ENCODE results near the gene DHX30.
"Not testable (repeated sequence)": the region's sequence is repeated elsewhere in the genome, so short reads cannot be mapped to it uniquely, and the experiment has no call there.

Gene DHX30

GRCh38 chr3:47813551-47814177 lies 10.7 kb downstream of the DHX30 start:
- DNase-seq (ENCODE audit: low spot score) = no peak

GRCh38 chr3:47817609-47818008 lies 14.7 kb downstream of the DHX30 start:
- DNase-seq (ENCODE audit: low spot score) = no peak

- peak; percentile 70 for DNase-seq (ENCODE audit: low spot score)
Observed at GRCh38 chr3:47824541-47825473, 21.9 kb downstream of the DHX30 start.

DNA sequence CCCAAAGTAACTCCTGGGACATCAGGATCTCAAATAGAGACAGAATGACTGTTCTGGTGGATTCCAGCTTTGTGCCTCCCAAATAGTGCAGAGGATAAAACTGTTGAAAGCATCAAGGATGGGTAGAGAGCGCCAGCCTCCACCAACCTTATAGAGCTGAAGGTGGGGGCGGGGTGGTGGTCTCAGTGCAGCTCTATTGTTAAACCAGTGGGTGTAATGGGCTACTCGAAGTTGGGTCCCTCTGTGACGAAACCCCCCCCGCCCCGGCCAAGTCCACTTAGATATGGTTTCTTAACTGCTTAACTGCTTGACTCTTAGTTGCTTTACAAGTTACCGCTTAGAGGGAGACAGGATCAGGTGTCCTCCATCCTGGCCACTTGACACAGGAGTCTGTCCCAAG lies 22.7 kb downstream of the DHX30 start:
- no peak for DNase-seq (ENCODE audit: low spot score)

DNA sequence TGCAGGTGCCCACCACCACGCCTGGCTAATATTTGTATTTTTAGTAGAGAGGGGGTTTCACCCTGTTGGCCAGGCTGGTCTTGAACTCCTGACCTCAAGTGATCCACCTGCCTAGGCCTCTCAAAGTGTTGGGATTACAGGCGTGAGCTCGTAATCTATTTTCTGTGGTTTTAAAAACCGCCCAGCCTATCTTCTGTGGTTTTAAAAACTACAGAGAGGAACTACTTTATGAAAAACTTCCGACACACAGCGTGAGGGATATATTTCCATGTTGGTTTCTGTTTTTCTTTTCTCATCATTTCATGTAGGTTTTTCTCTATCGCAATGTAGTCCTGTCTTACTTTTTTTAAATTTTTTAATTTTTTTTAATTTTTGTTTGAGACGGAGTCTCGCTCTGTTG lies 26.5 kb downstream of the DHX30 start:
- DNase-seq (ENCODE audit: low spot score) = not testable (repeated sequence)

DNA sequence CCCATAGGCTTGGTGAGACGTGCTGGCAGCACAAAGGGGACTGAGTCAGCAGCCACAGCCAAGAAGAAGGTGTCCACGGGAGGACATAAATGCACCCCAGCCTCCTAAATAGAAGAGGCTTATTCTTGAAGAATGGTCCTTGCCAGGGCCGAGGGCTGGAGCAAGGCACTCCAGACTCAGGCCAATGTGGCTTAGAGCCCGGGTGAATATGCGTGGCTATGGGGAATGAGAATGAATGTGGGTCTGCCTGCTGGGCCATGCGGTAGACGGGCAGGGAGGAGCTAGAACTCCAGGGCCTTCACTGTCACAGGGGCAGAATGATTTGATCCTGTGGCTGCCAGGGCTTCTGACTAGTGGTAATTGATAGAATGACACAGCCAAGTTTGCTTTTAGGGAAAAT lies 34.0 kb downstream of the DHX30 start:
- peak; percentile 48 for DNase-seq (ENCODE audit: low spot score)

DNA sequence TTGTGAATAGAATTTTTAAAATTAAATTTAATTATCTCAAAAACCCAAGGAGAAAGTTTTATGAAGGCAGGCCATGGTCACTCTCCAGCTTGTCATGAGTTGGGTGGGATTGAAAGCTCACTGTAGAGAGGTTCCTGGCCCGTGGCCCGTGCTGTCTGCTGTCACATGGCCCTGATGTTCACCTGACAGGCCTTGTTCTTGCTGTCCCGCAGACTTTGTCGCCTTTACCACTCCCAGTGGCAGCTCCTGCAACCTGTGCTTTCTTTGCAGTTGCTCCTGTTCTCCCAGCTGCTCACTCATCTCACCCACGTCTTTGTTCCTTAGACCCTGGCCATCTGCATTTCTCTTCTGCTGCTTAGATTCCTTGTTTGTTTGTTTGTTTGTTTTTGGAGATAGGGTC lies 35.6 kb downstream of the DHX30 start:
- DNase-seq (ENCODE audit: low spot score) = no peak

DNA sequence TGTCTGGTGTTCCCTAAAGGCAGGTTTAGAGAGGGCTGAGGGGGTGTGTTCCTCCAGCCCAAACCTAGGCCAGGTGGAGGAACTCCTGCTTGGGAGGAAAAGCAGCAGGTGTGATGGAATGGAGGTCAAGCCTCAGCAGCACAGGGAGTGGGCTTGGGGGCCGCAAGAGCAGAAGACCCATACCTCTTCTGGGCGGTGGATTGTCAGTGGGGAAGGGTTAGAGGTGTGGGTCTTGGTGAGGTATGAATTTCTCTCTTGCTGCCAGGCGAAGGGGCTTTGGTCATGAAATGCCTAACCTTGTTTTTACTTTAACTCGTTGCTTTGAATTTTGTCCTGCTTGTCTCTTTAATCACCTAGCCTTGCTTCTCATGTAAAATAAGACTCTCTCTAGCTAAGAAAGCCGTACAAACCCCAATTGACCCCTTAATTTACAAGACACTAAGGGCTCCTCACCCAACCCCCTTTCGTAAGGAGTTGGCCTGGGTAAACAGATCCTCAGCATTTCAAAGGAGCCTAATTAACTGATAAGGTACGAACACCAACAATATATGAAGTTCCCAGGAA lies 38.9 kb downstream of the DHX30 start:
- no peak for DNase-seq (ENCODE audit: low spot score)

- no peak for DNase-seq (ENCODE audit: low spot score)
Observed at GRCh38 chr3:47846186-47846879, 43.4 kb downstream of the DHX30 start.

GRCh38 chr3:47846880-47847248 lies 43.9 kb downstream of the DHX30 start:
- DNase-seq (ENCODE audit: low spot score) = no peak

GRCh38 chr3:47847260-47847659 lies 44.3 kb downstream of the DHX30 start:
- no peak for DNase-seq (ENCODE audit: low spot score)

DNA sequence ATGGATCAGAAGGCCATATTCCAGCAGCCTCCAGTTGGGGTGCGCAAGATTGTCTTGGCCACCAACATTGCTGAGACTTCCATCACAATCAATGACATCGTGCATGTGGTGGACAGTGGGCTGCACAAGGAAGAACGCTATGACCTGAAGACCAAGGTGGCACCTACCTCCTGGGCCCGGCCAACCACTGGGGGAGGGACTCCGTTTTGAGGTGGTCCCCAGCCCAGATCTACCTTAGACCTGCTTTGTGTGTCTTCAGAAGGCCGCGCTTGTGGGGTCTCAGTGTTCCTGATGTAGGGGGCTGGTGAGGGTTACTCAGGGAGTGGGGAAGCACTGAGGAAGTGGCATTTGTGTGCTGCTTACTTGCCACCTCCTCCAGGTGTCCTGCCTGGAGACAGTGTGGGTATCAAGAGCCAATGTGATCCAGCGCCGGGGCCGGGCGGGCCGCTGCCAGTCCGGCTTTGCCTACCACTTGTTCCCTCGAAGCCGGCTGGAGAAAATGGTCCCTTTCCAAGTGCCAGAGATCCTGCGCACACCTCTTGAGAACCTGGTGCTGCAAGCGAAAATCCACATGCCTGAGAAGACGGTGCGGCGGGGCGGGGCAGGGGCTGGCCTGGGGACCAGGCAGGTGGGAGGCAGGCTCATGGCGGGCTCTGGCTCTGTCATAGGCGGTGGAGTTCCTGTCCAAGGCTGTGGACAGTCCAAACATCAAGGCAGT lies 45.0 kb downstream of the DHX30 start:
- no peak for DNase-seq (ENCODE audit: low spot score)

- no peak for DNase-seq (ENCODE audit: low spot score)
Observed at GRCh38 chr3:47848599-47849117, 45.7 kb downstream of the DHX30 start.

- no peak for DNase-seq (ENCODE audit: low spot score)
Observed at GRCh38 chr3:47849186-47849698, 46.3 kb downstream of the DHX30 start.

DNA sequence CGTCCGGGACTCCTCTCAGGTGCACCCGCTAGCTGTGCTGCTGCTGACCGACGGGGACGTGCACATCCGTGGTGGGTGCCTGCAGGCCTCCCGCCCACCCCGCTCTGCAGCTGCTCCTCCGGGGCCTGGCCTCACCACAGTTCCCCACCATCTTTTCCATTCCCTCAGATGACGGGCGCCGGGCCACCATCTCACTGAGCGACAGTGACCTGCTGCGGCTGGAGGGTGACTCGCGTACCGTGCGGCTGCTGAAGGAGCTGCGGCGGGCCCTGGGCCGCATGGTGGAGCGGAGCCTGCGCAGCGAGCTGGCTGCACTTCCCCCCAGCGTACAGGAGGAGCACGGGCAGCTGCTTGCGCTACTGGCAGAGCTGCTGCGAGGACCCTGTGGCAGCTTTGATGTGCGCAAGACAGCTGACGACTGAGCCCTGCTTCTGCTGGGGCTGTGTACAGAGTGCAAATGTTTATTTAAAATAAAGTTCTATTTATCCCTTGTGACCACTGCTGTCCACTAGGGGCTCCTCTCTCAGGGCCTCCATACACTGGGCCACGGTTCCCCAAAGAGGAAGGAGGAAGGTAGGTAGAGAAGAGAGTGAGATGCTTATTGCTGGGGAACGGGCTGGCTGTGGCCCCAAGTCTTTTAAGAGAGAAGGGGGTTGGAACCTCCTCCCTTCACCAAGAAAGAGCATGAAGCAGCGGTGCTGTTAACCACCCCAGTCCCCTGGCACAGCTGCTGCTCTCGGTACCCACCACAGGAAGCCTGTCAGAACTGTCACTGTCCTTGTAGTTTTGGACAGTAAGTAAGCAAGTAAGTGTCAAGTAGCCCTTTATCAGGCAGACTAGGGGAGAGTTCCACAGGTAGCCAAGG lies 47.0 kb downstream of the DHX30 start:
- no peak for DNase-seq (ENCODE audit: low spot score)

- no peak for DNase-seq (ENCODE audit: low spot score)
Observed at GRCh38 chr3:47850564-47851410, 47.8 kb downstream of the DHX30 start.

DNA sequence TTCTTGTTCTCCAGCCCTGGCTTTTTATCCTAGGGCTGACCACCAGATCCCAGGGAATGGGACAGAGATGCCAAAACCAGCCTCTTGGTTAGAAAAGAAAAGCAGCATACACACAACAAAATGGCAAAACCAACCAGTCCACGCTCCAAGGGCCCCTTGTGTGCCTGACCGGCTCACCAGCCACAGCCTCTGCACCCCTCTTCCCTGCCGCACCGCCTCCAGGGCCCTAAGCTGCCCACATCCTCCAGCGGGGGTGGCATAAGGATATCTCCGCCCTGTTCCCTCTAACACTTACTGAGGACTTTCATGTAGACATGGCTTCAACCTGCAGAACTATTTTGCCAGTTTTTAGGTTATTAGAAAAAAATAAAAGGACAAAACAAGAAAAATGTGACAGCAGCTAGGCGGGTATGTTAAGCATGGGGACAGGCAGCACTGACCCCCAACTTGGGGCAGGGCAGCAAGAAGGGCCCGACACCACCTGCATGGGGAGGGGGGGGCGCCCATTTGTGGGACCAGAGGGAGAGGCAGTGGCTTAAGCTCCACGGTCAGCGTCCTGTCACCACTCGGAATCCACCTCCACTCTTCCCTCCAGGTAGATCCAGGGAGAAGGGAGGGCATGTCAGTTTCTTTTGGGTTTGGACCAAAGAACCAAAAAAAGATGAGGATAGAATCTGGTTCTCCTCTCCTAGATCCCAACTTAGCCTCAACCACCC lies 49.1 kb downstream of the DHX30 start:
- DNase-seq (ENCODE audit: low spot score) = no peak
